ENCODE data around the gene FCSK.
A peak's percentile ranks its signal among the peaks of the same experiment; 100 is the strongest.

FCSK gene

DNA sequence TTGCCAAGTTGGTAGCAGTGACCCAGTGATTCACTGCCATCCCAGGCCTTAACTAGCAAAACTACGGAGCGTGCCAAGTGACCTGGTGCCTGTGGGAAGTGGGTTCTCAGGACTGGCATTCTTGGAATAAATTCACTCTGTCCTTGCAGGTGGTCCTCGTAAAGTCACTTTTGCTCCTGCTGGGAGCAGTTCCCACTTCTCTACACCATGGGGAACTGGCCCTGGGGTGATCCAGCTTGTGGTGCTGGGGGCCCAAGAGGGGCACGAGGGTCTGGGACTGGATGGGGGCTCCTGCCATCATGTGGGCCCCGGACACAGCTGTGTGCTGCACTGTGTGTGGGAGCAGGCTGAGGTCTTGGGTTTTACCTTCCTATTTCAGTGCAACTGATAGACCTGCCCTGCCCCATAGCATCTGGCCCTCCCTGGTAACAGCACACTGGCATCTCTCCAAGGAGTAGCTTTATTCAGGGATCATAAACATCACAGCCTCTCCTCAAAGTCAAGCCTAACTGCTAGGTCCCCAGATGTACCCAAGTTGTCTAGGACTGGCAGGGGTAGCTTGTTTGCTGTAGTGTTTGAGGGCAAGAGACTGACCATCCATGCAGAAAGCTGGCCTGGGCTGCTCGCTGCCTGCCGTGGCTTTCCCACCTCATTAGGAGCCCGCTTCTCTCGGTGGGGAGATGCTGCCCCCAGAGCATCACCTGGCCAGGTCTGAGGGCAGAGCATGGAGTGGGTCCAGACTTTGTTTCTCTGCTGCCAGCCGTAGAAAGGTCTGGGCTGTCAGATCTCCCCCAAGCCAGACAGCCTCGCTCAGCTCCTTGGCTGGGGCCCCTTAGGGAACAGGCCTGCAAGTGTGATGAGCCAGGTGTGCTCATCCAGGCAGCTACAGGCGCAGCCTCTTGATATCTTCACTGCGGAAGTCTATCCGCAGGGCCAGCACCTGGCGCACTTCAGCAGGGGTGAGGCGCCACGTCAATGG lies 26.0 kb downstream of the FCSK start:
- no peak for DNase-seq

DNA sequence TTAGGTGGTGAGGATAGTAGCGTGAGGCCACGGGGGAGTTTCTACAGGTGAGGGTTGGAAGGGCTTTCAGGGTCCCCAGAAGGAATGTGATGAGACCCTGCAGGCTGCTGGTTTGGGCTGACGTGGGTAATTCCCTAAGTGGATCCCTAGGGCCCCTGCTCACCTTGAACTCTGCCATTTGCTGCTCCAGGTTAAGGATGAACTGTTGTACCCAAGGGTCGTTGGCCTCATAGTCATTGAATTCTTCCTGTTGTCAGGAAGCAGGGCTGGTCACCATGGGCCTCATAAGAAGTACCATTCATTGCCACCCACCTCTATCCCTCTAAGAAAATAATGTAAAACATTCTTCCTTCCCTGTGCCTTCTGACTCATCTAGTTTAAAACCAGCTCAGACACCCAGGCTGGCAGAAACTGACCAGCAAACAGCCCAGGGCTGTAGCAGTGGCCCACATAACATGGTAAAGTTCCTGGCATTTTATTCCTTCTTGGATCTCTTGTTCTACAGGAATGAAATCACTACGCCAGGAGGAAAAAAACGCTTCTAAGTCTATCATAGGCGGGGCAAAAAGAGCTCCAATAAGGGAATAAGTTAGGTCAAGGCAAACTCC lies 27.6 kb downstream of the FCSK start:
- no peak for DNase-seq

DNA sequence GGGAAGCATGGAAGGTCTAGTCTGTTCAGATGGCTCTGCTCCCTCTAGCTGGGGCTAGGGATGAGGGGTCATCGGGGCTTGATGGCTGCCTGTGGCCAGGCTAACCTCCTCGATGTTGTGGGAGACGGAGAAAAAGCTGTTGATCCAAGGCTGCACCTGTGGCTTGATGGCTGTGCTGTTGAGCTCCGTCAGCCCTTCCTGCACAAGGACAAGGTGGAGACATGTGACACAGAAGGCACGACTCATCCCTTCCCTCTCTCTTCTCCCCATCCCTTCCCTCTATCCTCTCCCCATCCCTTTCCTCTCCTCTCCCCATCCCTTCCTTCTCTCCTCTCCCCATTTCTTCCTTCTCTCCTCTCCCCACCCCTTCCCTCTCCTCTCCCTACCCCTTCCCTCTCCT lies 28.2 kb downstream of the FCSK start:
- DNase-seq, result no peak

- DNase-seq, result no peak
Observed at GRCh38 chr16:70483426-70483825, 29.0 kb downstream of the FCSK start.

GRCh38 chr16:70484867-70485266 lies 30.5 kb downstream of the FCSK start:
- no peak for DNase-seq

DNA sequence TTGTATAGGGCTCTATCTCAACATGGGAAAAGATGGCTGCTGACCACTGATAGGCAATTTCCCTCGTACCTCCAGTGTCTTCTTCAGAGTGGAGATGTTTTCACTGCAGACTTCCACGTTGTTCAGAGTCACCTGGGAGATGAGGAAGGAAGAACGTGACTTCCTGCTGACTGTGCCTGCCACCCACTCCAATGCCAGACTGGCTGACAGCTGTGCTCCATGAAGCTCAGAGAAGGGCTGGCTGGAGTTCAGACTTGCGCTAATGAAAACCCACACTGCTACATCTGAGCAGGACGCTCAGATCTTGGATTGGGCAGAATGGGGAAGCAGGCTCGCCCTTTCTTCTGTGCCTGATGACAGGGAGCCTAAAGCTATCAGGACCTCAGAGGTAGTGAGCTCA lies 35.9 kb downstream of the FCSK start:
- no peak for DNase-seq

DNA sequence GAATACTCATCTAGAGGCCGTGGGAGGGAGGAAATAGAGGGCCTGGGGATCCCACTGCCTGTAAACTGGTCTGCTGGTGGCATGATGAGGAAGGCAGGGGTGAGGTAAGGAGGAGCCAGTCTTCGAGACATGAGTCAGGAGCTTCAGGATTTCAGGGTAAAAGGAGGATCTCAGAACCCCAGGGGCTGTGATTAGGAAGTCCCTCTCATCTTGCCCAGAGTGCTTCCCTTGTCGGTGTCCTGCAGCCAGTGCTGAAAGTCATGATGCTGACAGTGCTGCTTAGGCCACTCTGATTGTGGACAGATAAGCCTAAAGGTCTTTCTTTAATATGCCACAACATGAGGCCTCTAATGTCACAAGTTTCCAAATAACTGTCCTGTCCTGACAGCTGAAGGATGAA lies 39.4 kb downstream of the FCSK start:
- no peak for DNase-seq

DNA sequence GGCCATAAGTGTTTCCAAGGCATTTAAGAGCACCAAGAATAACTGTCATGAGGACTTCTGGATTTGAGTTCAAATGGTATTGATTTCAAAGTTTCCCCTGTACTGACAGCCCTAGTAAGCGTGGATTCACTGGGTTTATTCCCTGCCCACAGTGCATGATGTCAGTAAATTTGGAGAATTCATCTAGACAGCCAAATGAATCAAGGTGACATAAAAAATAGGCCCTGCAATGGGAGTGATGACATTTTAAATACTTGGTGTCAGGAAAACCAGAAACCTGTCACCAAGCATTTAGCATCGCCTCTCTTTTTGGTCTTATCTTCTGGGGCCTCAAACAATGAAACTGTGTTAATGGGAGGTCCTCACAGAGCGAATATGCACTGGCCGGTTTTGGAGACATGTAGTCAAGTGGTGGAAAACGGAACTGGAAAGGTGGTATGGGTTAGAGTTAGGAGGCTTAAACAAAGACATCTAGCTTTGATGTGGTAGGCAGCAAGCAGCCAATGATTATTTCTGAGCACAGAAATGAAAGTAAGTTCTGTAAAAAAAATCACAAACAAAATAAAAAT lies 39.9 kb downstream of the FCSK start:
- DNase-seq, result no peak

DNA sequence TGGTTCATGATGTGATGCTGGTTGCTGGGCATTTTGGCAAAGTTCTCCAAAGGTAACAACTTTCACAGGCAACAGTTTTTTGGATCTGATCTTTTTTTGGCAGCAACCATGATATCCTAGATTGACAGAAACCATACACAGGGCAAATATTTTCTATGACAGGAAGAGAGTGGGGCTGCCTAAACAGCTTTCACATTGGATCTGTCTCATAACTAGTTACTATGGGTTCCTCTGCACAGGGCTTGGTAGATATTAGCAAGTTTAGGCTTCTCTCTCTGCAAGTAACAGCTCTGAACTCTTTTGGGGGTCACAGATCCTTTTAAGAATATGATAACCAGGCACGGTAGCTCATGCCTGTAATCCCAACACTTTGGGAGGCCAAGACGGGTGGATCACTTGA lies 40.4 kb downstream of the FCSK start:
- no peak for DNase-seq

GRCh38 chr16:70495425-70496182 lies 41.2 kb downstream of the FCSK start:
- no peak for DNase-seq

DNA sequence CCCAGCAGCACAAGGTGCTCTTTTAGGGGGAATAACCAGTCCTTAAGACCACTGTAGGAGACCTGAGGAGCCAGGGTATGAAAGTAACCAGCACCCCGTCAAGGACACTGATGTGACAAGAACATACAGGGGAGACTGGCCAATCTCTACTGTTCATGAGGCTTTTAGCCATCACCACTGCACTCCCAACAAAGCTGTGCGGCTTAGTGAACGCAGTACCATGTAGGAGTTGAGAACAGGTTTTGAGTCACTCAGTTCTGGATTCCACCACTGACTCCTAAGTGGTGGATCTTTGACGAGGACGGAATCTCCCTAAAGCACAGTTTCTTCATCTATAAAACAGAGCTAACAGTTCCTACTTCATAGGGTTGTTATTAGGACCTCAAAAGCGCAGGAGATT lies 42.1 kb downstream of the FCSK start:
- DNase-seq, result no peak

GRCh38 chr16:70508752-70509151 lies 54.4 kb downstream of the FCSK start:
- peak in 1 of 2 donors; percentile 42 for DNase-seq

- DNase-seq, result no peak
Observed at GRCh38 chr16:70510216-70510615, 55.8 kb downstream of the FCSK start.

DNA sequence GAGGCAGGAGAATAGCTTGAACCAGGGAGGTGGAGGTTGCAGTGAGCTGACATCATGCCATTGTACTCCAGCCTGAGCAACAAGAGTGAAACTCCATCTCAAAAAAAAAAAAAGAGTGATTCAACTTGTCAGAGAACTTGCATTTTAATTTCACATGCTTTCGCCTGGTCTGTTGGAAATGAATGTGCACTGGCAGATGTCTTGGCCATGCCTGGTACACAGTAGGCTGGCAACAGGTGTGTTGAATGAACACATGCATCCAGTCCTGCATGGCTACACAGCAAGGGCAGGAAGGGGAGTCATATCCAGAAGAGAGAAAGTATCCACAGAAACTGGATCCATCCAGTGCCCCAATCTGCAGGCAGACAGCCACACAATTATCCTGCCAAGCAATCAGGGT lies 57.4 kb downstream of the FCSK start:
- no peak for DNase-seq

GRCh38 chr16:70512456-70512855 lies 58.1 kb downstream of the FCSK start:
- no peak for DNase-seq

- DNase-seq, result peak in 1 of 2 donors; percentile 43
Observed at GRCh38 chr16:70520612-70521297, 66.4 kb downstream of the FCSK start.

DNA sequence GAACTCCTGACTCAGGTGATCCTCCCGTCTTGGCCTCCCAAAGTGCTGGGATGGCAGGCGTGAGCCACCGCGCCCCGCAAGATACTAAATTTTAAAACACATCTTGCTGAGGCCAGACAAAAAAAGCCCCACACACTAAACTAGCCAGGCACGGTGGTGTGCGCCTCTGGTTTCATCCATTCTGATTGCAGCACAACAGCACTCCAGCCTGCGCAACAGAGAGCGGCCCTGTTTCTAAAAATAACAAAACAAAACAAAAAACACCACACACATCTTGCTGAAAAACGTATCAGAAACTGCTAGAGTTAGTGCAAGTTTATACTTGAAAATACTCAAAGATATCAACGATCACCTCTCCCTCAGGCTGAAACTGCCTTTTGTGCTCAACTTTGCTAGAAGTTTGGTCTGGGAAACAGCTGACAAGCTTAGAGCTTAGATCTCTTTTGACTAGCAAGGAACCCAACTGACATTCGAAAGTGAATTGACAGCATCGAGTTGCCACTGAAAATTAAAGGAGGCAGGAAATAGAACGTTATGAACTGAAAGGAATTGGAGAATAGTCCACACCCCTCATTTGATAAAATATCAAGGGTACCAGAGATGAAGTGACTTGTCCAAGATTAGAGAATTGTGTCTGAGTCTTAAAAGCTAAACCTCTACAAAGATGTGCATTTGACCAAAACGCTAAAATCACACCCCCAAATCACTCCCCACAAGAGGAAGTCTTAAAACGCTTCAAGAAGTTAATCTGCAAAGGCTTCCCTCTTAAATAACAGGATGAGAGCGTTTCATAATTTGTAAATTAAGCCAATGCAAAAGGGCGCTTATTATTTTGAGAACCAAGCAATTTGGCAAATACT lies 68.1 kb downstream of the FCSK start:
- peak in 1 of 2 donors; percentile 20 for DNase-seq

DNA sequence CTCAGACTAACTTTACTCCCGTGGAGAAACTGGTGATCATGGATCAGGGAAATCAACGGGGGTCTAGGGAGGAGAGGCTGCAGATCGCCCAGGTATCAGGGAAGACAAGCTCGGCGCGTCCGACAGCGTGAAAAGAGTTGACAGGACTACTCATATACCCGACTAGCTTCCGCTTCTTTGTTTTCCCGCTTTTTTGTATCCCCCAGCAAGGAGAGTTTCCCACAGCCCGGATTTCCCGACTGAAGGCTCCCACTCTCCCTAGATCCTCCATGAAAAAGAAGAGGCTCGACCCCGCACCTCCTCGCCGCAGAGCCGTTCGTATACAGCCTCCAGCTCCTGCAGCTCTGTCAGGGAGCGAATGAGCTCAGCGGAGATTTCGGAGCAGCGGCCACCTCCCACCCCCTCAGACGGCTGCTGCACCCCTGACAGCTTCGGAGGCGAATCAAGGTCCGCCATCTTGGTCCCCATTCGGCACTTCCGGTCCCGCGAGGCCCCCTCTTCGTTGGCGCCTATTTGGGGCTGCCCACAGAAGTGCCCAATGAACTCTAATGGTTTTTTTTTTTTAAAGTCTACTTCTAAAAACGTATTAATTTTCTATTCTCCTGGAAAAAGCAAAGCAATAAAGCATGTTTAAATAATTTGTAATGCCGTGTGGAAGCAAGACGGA lies 68.8 kb downstream of the FCSK start, which contains the start of gene COG4:
TSS of gene COG4 (minus strand) at position 479 of the 667 bp plus-strand sequence. CDS start at position 468, 11 bp downstream.
- peak; percentile 91 to 92 for DNase-seq

DNA sequence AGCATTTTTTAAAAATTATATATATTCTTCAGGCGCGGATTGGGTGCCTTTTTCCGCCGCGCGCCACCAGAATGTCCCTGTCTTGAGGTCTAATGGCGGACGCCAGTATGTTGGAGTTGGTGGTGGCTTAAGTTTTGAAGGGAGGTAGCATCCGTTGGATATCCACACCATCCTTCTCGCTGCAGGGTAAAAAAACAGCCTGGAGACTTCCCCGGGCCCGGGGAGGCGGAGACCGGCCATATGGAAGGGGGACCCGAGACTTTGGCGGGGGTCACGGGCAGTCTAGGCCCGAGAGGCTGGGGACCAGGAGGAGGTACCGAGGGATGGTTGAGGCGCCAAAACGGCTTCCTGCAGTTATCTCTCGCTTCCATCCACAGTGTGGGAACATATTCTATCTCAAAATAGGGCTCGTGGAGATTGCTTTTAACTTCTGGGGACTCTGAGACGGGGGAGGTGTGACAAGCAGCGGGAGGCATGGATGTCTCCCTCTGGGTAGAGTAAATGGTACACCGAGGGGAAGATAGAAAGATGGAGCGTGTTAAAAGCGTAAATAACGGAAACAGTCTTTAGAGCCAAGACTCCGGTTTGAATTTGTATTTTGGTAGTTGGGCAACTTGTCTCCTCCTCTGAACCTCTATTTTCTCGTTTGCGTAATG lies 69.5 kb downstream of the FCSK start, which contains the start of gene SF3B3:
TSS of gene SF3B3 (plus strand) at position 74 of the 656 bp plus-strand sequence. CDS start 2,841 bp downstream, outside the sequence.
- no peak for DNase-seq

DNA sequence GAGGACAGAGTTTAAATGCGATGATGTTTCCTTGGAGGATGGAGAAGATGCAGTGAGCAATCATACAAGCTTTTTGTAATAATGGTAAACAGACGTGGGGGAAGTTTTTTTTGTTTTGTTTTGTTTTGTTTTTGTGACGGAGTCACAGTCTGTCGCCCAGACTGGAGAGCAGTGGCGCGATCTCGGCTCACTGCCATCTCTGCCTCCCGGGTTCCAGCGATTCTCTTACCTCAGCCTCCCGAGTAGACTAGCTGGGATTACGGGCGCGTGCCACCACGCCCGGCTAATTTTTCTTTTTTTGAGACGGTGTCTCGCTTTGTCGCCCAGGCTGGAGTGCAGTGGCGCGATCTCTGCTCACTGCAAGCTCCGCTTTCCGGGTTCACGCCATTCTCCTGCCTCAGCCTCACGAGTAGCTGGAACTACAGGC lies 70.0 kb downstream of the FCSK start:
- peak; percentile 39 to 51 for DNase-seq

All from CD4-positive, alpha-beta T cell treated with Interleukin-1 beta for 1 hour (primary cell).